Testis (tissue), 3 donors: Measurements from ENCODE around the gene GALNT5. TPM values are rescaled to one million over a fixed set of nuclear protein-coding genes. Genes with fewer than 3 reads are reported as not detected.
"Not testable (repeated sequence)": the region's sequence is repeated elsewhere in the genome, so short reads cannot be mapped to it uniquely, and the experiment has no call there.

Source experiments
- DNase-seq: peaks from one replicate; pipeline ENCODE4 v3.0.0-alpha.2; 2019
- H3K27ac ChIP-seq, 2 donors: fragments of 200-600 bp; sonication (generic); one replicate each; pipeline ENCODE4 v1.5.1; 2019
- H3K27me3 ChIP-seq: fragments of 200-600 bp; sonication (generic); one replicate; pipeline ENCODE4 v1.5.1; 2019
- H3K36me3 ChIP-seq: fragments of 200-600 bp; sonication (generic); one replicate; pipeline ENCODE4 v1.5.1; 2017; ENCODE audit warnings: low read depth; ENCODE audit errors: missing control alignments
- H3K4me1 ChIP-seq: fragments of 200-600 bp; sonication (generic); one replicate; pipeline ENCODE4 v1.5.1; 2019
- H3K4me3 ChIP-seq, 2 donors: fragments of 200-600 bp; sonication (generic); one replicate each; pipeline ENCODE4 v1.5.1; 2017 to 2019
- H3K9me3 ChIP-seq: fragments of 200-600 bp; sonication (generic); one replicate; pipeline ENCODE4 v1.5.1; 2017
- CTCF ChIP-seq, 3 experiments: fragments of 450-650 bp in 2 of 3; fragments of 200-600 bp in 1 of 3; sonication (generic) in 1 of 3; IDR thresholded peaks; one replicate each; pipeline ENCODE4 v1.5.1; 2016 to 2019; ENCODE audit warnings: antibody characterized with exemption in 3 of 3, mild to moderate bottlenecking in 2 of 3, moderate library complexity in 1 of 3
- POLR2A ChIP-seq: fragments of 450-650 bp; IDR thresholded peaks from one replicate; pipeline ENCODE4 v1.6.1; 2017; ENCODE audit warnings: antibody characterized with exemption, mild to moderate bottlenecking, moderate library complexity
- WGBS, 2 donors: methylation state at CpG; one replicate each; pipeline ENCODE4 v1.1.5; 2018; 5-methylcytosine and 5-hydroxymethylcytosine counted together
- intact Hi-C: fragments of 100-400 bp; cut with DNase I; formaldehyde crosslinking; loops from one replicate; pipeline ENCODE4 v1.15.1; 2023; ENCODE audit warnings: low total_unique reads
- polyA plus RNA-seq: library from polyadenylated mRNA; stranded (reverse); fragments of 350-450 nt; fragmentation: Illumina TruSeq; extraction: RNeasy Lipid Tissue Mini Kit (QIAGEN cat#74804); gene quantifications from one replicate; pipeline ENCODE4 v1.2.3, GENCODE V29; 2014; ENCODE audit warnings: low read depth, low replicate concordance; ENCODE audit not compliant: insufficient read depth
- total RNA-seq, 2 donors: library from RNA; depleted of rRNA; stranded (reverse); fragments of >200 nt; gene quantifications; one replicate each; pipeline ENCODE4 v1.2.3, GENCODE V29; 2016

The GALNT5 gene
- total and polyA plus RNA-seq, 3 donors from 2014 or later = 0.06 to 0.45 (median 0.08) TPM

- H3K4me3 ChIP-seq = no peak overlapping the region
- H3K27me3 ChIP-seq = no peaks in the 10 kb centered on the region
- DNase-seq = no peak
- no peaks in the 10 kb centered on the region for H3K9me3 ChIP-seq
- H3K27ac ChIP-seq = no peak overlapping the region
- intact Hi-C loops = no loop called here
- H3K36me3 ChIP-seq = no peaks in the 10 kb centered on the region
- no peak for TF ChIP-seq POLR2A
- no peak for TF ChIP-seq CTCF (IDR thresholded peaks at IDR 0.05)
- H3K4me1 ChIP-seq = no peaks in the 10 kb centered on the region
- WGBS, 2 donors = 94 to 95% methylated on average over 4 of the region's 4 CpGs
Observed at GRCh38 chr2:157265825-157266224, 8.3 kb downstream of the GALNT5 start.

- 59 to 74% methylated on average over 2 of the region's 2 CpGs for WGBS, 2 donors
- intact Hi-C loops = no loop called here
- TF ChIP-seq POLR2A = no peak
- no peak for TF ChIP-seq CTCF (IDR thresholded peaks at IDR 0.05)
- Histone ChIP-seq H3K4me1 (no peaks in the 10 kb centered on the region), H3K4me3 (no peak overlapping the region), H3K36me3 (no peaks in the 10 kb centered on the region), H3K27me3 (no peaks in the 10 kb centered on the region), H3K27ac (no peak overlapping the region), H3K9me3 (no peaks in the 10 kb centered on the region)
- DNase-seq = no peak
Observed at GRCh38 chr2:157267476-157267875, 10.0 kb downstream of the GALNT5 start.

GRCh38 chr2:157269060-157269459 is 11.6 kb downstream of the GALNT5 start:
- Histone ChIP-seq H3K9me3 (no peaks in the 10 kb centered on the region), H3K27me3 (no peaks in the 10 kb centered on the region), H3K36me3 (no peaks in the 10 kb centered on the region), H3K4me1 (no peaks in the 10 kb centered on the region), H3K4me3 (no peak overlapping the region), H3K27ac (no peak overlapping the region)
- intact Hi-C loops = no loop called here
- TF ChIP-seq CTCF (IDR thresholded peaks at IDR 0.05) = no peak
- TF ChIP-seq POLR2A = no peak
- no peak for DNase-seq
- 81 to 87% methylated on average over 2 of the region's 2 CpGs for WGBS, 2 donors

GRCh38 chr2:157269922-157270321 is 12.4 kb downstream of the GALNT5 start:
- H3K9me3 ChIP-seq = no peaks in the 10 kb centered on the region
- intact Hi-C loops = no loop called here
- H3K4me1 ChIP-seq = no peaks in the 10 kb centered on the region
- no peak overlapping the region for H3K4me3 ChIP-seq
- no peak overlapping the region for H3K27ac ChIP-seq
- DNase-seq = no peak
- TF ChIP-seq POLR2A = no peak
- no peak for TF ChIP-seq CTCF (IDR thresholded peaks at IDR 0.05)
- no peaks in the 10 kb centered on the region for H3K36me3 ChIP-seq
- WGBS, 2 donors = 84 to 89% methylated on average over 2 of the region's 2 CpGs
- H3K27me3 ChIP-seq = no peaks in the 10 kb centered on the region

- H3K9me3 ChIP-seq = no peaks in the 10 kb centered on the region
- no peak overlapping the region for H3K4me3 ChIP-seq
- H3K27me3 ChIP-seq = no peaks in the 10 kb centered on the region
- no peaks in the 10 kb centered on the region for H3K4me1 ChIP-seq
- TF ChIP-seq CTCF (IDR thresholded peaks at IDR 0.05) (no peak), POLR2A (no peak)
- 86 to 91% methylated on average over 1 of the region's 1 CpG for WGBS, 2 donors
- H3K36me3 ChIP-seq = no peaks in the 10 kb centered on the region
- intact Hi-C loops = no loop called here
- no peak for DNase-seq
- no peak overlapping the region for H3K27ac ChIP-seq
Observed at GRCh38 chr2:157271590-157272203, 14.2 kb downstream of the GALNT5 start.

- intact Hi-C loops = not testable (repeated sequence)
- 87 to 98% methylated on average over 6 to 7 of the region's 7 CpGs for WGBS, 2 donors
Observed at GRCh38 chr2:157279311-157279710, 21.8 kb downstream of the GALNT5 start.

More at GRCh38 chr2:157279311-157279710, 21.8 kb downstream of the GALNT5 start:
- not testable (repeated sequence) for H3K27me3 ChIP-seq, H3K36me3 ChIP-seq, H3K9me3 ChIP-seq, H3K4me3 ChIP-seq, H3K4me1 ChIP-seq, DNase-seq, H3K27ac ChIP-seq
